ENCODE results near the gene PPBP. TPM values are rescaled to one million over a fixed set of nuclear protein-coding genes. Genes with fewer than 3 reads are reported as not detected.
A peak's percentile ranks its signal among the peaks of the same experiment; 100 is the strongest.

Gene PPBP
- total RNA-seq, 1 experiment from 2014 or later, result not detected

DNA sequence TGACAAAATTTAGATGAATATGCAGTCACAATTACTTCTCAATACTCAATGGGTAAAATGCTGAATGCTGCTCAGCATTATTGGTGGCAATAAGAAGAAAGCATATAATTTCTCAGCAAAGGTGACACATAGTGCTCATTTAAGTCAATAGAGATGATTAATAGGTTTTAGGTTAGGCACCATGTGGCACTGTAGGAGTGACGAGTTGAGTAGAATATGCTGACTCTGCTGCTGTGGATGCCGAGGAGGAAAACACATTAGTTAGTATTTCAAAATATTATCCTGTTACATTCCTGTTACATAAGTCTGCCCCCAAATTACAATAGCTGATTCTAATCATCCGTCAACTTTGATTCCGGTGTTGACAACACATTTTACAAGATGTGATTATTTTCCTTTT is 24.1 kb upstream of the PPBP start:
- Histone ChIP-seq H3K4me3 (ENCODE audit: low read depth, low read length) (no peak overlapping the region), H3K27me3 (replicated peaks; ENCODE audit: control insufficient read depth, insufficient read depth, low read length) (no peaks in the 10 kb centered on the region), H3K36me3 (ENCODE audit: control insufficient read depth, insufficient read depth, low read length) (no peaks in the 10 kb centered on the region), H3K4me1 (peaks cover 1% of the 10 kb centered on the region), H3K9me3 (no peaks in the 10 kb centered on the region)
- no peaks in the 10 kb centered on the region for H3K36me3 Mint-ChIP-seq (ENCODE audit: insufficient read depth, unreplicated experiment)
- H3K4me1 Mint-ChIP-seq (ENCODE audit: low read depth, unreplicated experiment), result peaks cover 7% of the 10 kb centered on the region
- BruUV-seq (replicated peaks), result no TSS peak
- ChIA-PET CTCF (no interaction called here), POLR2A (no interaction called here)
- H3K27ac Mint-ChIP-seq (ENCODE audit: unreplicated experiment), result no peak overlapping the region
- no peak for DNase-seq
- no peak overlapping the region for H3K4me3 Mint-ChIP-seq (ENCODE audit: unreplicated experiment)
- TF ChIP-seq, protein P1, sequence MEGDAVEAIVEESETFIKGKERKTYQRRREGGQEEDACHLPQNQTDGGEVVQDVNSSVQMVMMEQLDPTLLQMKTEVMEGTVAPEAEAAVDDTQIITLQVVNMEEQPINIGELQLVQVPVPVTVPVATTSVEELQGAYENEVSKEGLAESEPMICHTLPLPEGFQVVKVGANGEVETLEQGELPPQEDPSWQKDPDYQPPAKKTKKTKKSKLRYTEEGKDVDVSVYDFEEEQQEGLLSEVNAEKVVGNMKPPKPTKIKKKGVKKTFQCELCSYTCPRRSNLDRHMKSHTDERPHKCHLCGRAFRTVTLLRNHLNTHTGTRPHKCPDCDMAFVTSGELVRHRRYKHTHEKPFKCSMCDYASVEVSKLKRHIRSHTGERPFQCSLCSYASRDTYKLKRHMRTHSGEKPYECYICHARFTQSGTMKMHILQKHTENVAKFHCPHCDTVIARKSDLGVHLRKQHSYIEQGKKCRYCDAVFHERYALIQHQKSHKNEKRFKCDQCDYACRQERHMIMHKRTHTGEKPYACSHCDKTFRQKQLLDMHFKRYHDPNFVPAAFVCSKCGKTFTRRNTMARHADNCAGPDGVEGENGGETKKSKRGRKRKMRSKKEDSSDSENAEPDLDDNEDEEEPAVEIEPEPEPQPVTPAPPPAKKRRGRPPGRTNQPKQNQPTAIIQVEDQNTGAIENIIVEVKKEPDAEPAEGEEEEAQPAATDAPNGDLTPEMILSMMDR (IDR thresholded peaks at IDR 0.05; ENCODE audit: insufficient read depth in 1 of 2, low read depth in 1 of 2, low read length in 1 of 2, severe bottlenecking in 1 of 2, unreplicated experiment in 1 of 2), result no peak
- intact Hi-C loops (cut with micrococcal nuclease; ENCODE audit: unreplicated experiment), result no loop called here
- H3K27me3 Mint-ChIP-seq (ENCODE audit: insufficient read depth, unreplicated experiment), result no peaks in the 10 kb centered on the region
- H3K9me3 Mint-ChIP-seq (ENCODE audit: unreplicated experiment), result no peaks in the 10 kb centered on the region

DNA sequence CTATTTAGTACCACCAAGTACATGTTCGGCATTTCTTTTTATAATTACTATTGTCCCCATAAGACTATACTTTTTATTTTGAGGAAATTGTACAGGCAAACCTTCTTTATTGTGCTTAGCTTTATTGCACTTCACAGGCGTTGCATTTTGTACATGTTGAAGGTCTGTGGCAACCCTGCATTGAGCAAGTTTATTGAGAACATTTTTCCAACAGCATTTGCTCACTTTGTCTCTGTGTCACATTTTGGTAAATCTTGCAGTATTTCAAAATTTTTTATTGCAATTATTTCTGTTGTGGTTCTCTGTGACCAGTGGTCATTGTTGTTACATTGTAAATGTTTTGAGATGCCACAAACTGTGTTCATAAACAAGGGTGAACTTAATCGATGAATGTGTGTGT is 21.3 kb upstream of the PPBP start:
- H3K27me3 Mint-ChIP-seq (ENCODE audit: insufficient read depth, unreplicated experiment), result no peaks in the 10 kb centered on the region
- CTCF ChIA-PET, result no interaction called here
- H3K36me3 ChIP-seq (ENCODE audit: control insufficient read depth, insufficient read depth, low read length), result no peaks in the 10 kb centered on the region
- H3K27ac Mint-ChIP-seq (ENCODE audit: unreplicated experiment), result no peak overlapping the region
- H3K27me3 ChIP-seq (replicated peaks; ENCODE audit: control insufficient read depth, insufficient read depth, low read length), result no peaks in the 10 kb centered on the region
- H3K4me1 ChIP-seq, result peaks cover 24% of the 10 kb centered on the region
- intact Hi-C loops (cut with micrococcal nuclease; ENCODE audit: unreplicated experiment), result no loop called here
- TF ChIP-seq, protein P1 (IDR thresholded peaks at IDR 0.05; ENCODE audit: insufficient read depth in 1 of 2, low read depth in 1 of 2, low read length in 1 of 2, severe bottlenecking in 1 of 2, unreplicated experiment in 1 of 2), result no peak
- H3K4me1 Mint-ChIP-seq (ENCODE audit: low read depth, unreplicated experiment), result peaks cover 14% of the 10 kb centered on the region
- H3K9me3 ChIP-seq, result no peaks in the 10 kb centered on the region
- POLR2A ChIA-PET, result no interaction called here
- H3K9me3 Mint-ChIP-seq (ENCODE audit: unreplicated experiment), result no peaks in the 10 kb centered on the region
- no TSS peak for BruUV-seq (replicated peaks)
- no peak for DNase-seq
- no peaks in the 10 kb centered on the region for H3K36me3 Mint-ChIP-seq (ENCODE audit: insufficient read depth, unreplicated experiment)
- no peak overlapping the region for H3K4me3 Mint-ChIP-seq (ENCODE audit: unreplicated experiment)
- no peak overlapping the region for H3K4me3 ChIP-seq (ENCODE audit: low read depth, low read length)

DNA sequence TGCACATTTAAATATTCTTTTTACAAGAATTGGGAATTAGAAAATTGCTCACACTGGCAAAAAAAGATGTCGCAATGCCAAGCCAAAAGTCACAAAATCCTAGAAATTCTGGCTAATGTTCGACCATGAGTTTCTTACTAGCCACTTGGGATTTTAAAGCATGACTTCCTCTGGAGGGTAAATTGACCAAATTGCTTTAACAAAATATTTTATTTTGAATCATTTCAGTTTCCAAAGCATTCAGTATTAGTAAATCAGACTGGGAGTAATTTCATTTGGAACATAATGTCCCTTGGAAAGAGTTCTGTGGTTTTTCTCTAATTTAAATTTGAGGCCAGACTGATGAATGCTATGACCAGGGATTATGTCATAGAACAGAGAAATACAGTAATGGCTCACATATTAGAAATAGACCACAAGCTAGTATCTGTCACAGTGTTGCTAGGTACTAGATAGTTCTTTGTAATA is 18.1 kb upstream of the PPBP start:
- no TSS peak for BruUV-seq (replicated peaks)
- ChIA-PET POLR2A (no interaction called here), CTCF (no interaction called here)

More for the DNA sequence above, 18.1 kb upstream of the PPBP start:
- Histone ChIP-seq H3K27me3 (replicated peaks; ENCODE audit: control insufficient read depth, insufficient read depth, low read length) (no peaks in the 10 kb centered on the region), H3K4me3 (ENCODE audit: low read depth, low read length) (no peak overlapping the region), H3K36me3 (ENCODE audit: control insufficient read depth, insufficient read depth, low read length) (no peaks in the 10 kb centered on the region), H3K4me1 (peaks cover 34% of the 10 kb centered on the region), H3K9me3 (no peaks in the 10 kb centered on the region)
- H3K36me3 Mint-ChIP-seq (ENCODE audit: insufficient read depth, unreplicated experiment), result no peaks in the 10 kb centered on the region
- no peaks in the 10 kb centered on the region for H3K27me3 Mint-ChIP-seq (ENCODE audit: insufficient read depth, unreplicated experiment)
- TF ChIP-seq, protein P1 (IDR thresholded peaks at IDR 0.05; ENCODE audit: insufficient read depth in 1 of 2, low read depth in 1 of 2, low read length in 1 of 2, severe bottlenecking in 1 of 2, unreplicated experiment in 1 of 2), result no peak
- peak overlapping the region; percentile 53 for H3K4me3 Mint-ChIP-seq (ENCODE audit: unreplicated experiment)
- no peaks in the 10 kb centered on the region for H3K9me3 Mint-ChIP-seq (ENCODE audit: unreplicated experiment)
- H3K27ac Mint-ChIP-seq (ENCODE audit: unreplicated experiment), result peak overlapping the region; percentile 93
- DNase-seq, result no peak
- H3K4me1 Mint-ChIP-seq (ENCODE audit: low read depth, unreplicated experiment), result peaks cover 15% of the 10 kb centered on the region
- intact Hi-C loops (cut with micrococcal nuclease; ENCODE audit: unreplicated experiment), result no loop called here
